Ishikawa (cell line): Measurements from ENCODE around the gene ACBD6.

ENCODE experiments used
- CEBPB ChIP-seq: IDR thresholded peaks from 2 replicates; pipeline ENCODE4 v1.6.1; 2012
- CREB1 ChIP-seq: IDR thresholded peaks from 2 replicates; pipeline ENCODE4 v1.6.1; 2012; ENCODE audit warnings: low read depth
- EGR1 ChIP-seq: IDR thresholded peaks from 2 replicates; pipeline ENCODE4 v1.6.1; 2012
- EP300 ChIP-seq: IDR thresholded peaks from 2 replicates; pipeline ENCODE4 v1.6.1; 2012; ENCODE audit warnings: borderline replicate concordance
- FOXM1 ChIP-seq: IDR thresholded peaks from 2 replicates; pipeline ENCODE4 v1.6.1; 2012; ENCODE audit warnings: low read depth, borderline replicate concordance
- NFIC ChIP-seq: IDR thresholded peaks from 2 replicates; pipeline ENCODE4 v1.6.1; 2012
- RAD21 ChIP-seq: IDR thresholded peaks from 2 replicates; pipeline ENCODE4 v1.6.1; 2012; ENCODE audit warnings: low read depth
- TAF1 ChIP-seq: IDR thresholded peaks from 2 replicates; pipeline ENCODE4 v1.6.1; 2012; ENCODE audit warnings: low read depth, mild to moderate bottlenecking
- TCF12 ChIP-seq: IDR thresholded peaks from 2 replicates; pipeline ENCODE4 v1.6.1; 2012; ENCODE audit warnings: low read depth
- TEAD4 ChIP-seq: IDR thresholded peaks from 2 replicates; pipeline ENCODE4 v1.6.1; 2012
- YY1 ChIP-seq: IDR thresholded peaks from 2 replicates; pipeline ENCODE4 v1.6.1; 2012; ENCODE audit warnings: low read depth
- ZBTB7A ChIP-seq: IDR thresholded peaks from 2 replicates; pipeline ENCODE4 v1.6.1; 2012; ENCODE audit warnings: low read depth
- TF ChIP-seq, protein P1 (sequence below): IDR thresholded peaks from 2 replicates; pipeline ENCODE4 v1.6.1; 2012; ENCODE audit warnings: low read depth, mild to moderate bottlenecking
- TF ChIP-seq, protein P2 (sequence below): IDR thresholded peaks from 2 replicates; pipeline ENCODE4 v1.6.1; 2012
- TF ChIP-seq, protein P3 (sequence below): IDR thresholded peaks from 2 replicates; pipeline ENCODE4 v1.6.1; 2012

Gene ACBD6

DNA sequence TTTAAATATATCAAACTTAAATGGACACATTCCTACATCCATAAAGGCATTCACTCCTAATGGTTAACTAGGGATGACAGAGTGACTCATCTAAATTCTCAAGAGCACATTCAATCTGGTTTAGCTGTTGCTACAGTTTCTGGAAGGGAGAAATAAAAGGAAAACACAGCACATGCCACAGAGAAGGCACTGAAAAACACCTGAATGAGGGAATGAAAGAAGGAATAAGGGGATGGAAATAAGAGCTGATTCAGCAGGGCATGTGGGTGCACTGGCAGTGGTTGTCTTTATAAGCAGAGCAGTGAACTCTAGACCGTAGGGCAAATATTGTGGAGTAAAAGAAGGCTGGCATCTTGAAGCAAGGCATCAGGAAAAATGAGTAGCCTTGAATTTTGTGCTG is 193.0 kb downstream of the ACBD6 start:
- TF ChIP-seq FOXM1 (no peak), CEBPB (no peak), YY1 (no peak), TCF12 (no peak), TAF1 (no peak), EGR1 (no peak), TEAD4 (no peak), NFIC (no peak), RAD21 (no peak), EP300 (no peak), CREB1 (no peak), ZBTB7A (no peak)
- TF ChIP-seq, protein P1, sequence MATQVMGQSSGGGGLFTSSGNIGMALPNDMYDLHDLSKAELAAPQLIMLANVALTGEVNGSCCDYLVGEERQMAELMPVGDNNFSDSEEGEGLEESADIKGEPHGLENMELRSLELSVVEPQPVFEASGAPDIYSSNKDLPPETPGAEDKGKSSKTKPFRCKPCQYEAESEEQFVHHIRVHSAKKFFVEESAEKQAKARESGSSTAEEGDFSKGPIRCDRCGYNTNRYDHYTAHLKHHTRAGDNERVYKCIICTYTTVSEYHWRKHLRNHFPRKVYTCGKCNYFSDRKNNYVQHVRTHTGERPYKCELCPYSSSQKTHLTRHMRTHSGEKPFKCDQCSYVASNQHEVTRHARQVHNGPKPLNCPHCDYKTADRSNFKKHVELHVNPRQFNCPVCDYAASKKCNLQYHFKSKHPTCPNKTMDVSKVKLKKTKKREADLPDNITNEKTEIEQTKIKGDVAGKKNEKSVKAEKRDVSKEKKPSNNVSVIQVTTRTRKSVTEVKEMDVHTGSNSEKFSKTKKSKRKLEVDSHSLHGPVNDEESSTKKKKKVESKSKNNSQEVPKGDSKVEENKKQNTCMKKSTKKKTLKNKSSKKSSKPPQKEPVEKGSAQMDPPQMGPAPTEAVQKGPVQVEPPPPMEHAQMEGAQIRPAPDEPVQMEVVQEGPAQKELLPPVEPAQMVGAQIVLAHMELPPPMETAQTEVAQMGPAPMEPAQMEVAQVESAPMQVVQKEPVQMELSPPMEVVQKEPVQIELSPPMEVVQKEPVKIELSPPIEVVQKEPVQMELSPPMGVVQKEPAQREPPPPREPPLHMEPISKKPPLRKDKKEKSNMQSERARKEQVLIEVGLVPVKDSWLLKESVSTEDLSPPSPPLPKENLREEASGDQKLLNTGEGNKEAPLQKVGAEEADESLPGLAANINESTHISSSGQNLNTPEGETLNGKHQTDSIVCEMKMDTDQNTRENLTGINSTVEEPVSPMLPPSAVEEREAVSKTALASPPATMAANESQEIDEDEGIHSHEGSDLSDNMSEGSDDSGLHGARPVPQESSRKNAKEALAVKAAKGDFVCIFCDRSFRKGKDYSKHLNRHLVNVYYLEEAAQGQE, result no peak
- TF ChIP-seq, protein P2, sequence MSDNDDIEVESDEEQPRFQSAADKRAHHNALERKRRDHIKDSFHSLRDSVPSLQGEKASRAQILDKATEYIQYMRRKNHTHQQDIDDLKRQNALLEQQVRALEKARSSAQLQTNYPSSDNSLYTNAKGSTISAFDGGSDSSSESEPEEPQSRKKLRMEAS, result no peak
- TF ChIP-seq, protein P3, sequence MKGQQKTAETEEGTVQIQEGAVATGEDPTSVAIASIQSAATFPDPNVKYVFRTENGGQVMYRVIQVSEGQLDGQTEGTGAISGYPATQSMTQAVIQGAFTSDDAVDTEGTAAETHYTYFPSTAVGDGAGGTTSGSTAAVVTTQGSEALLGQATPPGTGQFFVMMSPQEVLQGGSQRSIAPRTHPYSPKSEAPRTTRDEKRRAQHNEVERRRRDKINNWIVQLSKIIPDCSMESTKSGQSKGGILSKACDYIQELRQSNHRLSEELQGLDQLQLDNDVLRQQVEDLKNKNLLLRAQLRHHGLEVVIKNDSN, result no peak

DNA sequence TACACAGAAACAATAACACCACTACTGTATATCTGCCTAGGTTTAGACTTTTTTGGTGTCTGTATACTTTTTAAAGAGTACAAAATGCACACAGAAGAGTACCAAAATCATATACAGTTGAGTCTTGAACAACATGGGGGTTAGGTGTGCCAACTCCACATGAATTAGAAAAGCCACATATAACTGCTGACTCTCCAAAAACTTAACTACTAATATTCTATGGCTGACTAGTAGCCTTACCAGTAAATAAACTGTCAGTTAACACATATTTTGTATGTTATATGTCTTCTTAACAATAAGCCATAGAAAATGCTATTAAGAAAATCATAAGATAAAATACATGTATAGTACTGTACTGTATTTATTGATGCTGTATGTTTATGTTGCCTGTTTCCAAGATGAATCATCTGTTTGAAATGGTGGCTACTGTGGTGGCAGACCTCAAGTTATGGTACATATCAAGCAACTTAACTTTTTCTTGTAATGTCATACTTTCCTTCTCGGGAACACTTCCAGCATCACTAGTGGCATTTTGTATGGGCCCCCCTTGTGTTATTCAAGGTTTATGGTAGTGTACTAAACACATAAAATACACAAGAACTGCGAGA is 201.1 kb downstream of the ACBD6 start:
- TF ChIP-seq FOXM1 (no peak), RAD21 (no peak), CEBPB (no peak), YY1 (no peak), EGR1 (no peak), EP300 (no peak), TEAD4 (no peak), CREB1 (no peak)
- TF ChIP-seq, protein P3, result no peak

DNA sequence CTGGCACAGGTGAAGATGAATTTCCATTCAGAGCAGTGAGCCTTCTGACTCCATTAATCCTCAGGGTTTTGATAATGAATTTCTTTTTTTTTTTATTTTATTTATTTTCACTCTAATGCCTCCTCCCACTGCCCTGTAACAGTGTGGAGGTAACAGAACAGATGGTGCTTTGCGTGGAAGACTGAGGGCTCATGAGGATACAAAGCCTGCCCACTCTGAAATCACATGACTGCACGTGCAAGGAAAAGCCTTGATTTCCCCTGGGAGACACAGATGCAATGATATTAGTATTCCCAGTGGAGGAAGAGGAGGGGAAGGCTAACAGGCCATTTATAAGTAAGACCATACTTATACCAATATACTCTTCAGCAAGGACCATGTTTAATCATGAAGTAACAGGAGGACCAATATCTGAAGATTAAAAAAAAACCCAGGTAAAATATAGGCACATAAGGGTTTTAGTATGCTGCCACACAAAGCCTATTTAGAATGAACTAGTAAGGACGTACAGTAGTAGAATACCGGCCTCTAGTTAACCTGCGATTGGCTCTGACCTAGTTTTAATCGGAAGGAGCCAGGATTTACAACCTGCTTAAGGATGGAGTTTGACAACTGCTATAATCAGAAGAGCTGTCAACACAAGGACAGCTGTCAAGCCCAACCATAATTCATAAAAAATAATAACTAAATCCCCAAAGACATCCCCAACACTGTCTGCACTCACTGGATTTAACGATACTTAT is 202.7 kb downstream of the ACBD6 start:
- no peak for TF ChIP-seq FOXM1
- TF ChIP-seq EGR1, result no peak
- no peak for TF ChIP-seq EP300

DNA sequence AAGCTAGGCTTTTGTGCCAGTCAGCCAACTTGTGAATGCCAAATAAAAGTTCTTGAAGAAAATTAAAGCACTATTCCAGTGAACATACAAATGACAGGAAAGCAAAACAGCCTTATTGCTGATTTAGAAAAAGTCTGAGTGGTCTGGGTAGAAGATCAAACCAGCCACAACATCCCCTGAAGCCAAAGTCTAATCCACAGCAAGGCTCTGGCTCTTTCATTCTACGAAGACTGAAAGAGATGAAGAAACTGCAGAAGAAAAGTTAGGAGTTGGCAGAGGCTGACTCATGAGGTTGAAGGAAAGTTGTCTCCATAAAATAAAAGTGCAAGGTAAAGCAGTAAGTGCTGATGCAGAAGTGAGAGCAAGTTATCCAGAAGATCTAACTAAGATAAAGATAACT is 206.4 kb downstream of the ACBD6 start:
- TF ChIP-seq CREB1 (no peak), TCF12 (no peak), RAD21 (no peak), TAF1 (no peak), EGR1 (no peak), TEAD4 (no peak), ZBTB7A (no peak), FOXM1 (no peak), EP300 (no peak), YY1 (no peak), CEBPB (no peak), NFIC (no peak)
- TF ChIP-seq, protein P1, result no peak
- TF ChIP-seq, protein P3, result no peak
- TF ChIP-seq, protein P2, result no peak

DNA sequence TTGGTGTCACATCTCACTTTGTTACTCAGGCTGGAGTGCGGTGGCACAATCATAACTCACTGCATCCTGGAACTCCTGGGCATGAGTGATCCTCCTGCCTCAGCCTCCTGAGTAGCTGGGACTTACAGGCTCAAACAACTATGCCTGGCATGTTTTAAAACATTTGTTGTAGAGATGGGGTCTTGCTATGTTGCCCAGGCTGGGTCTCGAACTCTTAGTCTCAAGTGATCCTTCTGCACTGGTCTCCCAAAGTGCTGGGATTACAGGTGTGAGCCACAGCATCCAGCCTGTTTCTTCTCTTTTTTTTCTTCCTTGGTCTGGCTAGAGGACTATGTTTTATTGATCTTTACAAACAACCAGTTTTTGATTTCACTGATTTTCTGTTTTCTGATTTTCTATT is 207.7 kb downstream of the ACBD6 start:
- TF ChIP-seq, protein P3, result no peak
- no peak for TF ChIP-seq CREB1
- no peak for TF ChIP-seq ZBTB7A
- no peak for TF ChIP-seq TCF12
- TF ChIP-seq NFIC, result no peak
- TF ChIP-seq, protein P1, result no peak
- no peak for TF ChIP-seq RAD21
- TF ChIP-seq TAF1, result no peak
